Smooth muscle cell of bladder (primary cell): ENCODE measurements around the gene OVCH2. TPM values are rescaled to one million over a fixed set of nuclear protein-coding genes. Genes with fewer than 3 reads are reported as not detected.

Experiments used
- total RNA-seq: library from RNA; depleted of rRNA; stranded (reverse); fragments of >200 nt; gene quantifications from 2 replicates; pipeline ENCODE4 v1.2.3, GENCODE V29; 2014

The OVCH2 gene
- total RNA-seq = not detected in 2 replicates

GRCh38 chr11:7706377-7706776 is at the start of gene OVCH2:
TSS of gene OVCH2 (minus strand) at chr11:7706477. CDS start at chr11:7706394, 83 bp downstream.

GRCh38 chr11:7672960-7673723 is 33.1 kb downstream of the OVCH2 start, which contains the start of gene CYB5R2:
TSS of gene CYB5R2 (minus strand) at chr11:7673500. CDS start at chr11:7672825, 675 bp downstream.

Other genes starting within 250 kb of the OVCH2 start
- gene OLFML1, start 221.0 kb downstream of the OVCH2 start, total RNA-seq = 3.1 and 3.8 TPM in 2 replicates
- 6.7 and 7.7 TPM in 2 replicates for gene PPFIBP2, start 192.5 kb downstream of the OVCH2 start, total RNA-seq
- 6.9 and 11.4 TPM in 2 replicates for gene CYB5R2, start 33.0 kb downstream of the OVCH2 start, total RNA-seq
- not detected in 2 replicates for gene OR5P2, start 90.5 kb upstream of the OVCH2 start, total RNA-seq
- gene OR5P3, start 124.4 kb upstream of the OVCH2 start, total RNA-seq = not detected in 2 replicates
- gene OR10A6, start 224.8 kb upstream of the OVCH2 start, total RNA-seq = not detected in 2 replicates
- gene OR10A3, start 235.2 kb upstream of the OVCH2 start, total RNA-seq = not detected in 2 replicates